ENCODE measurements around the gene LRGUK. TPM values are rescaled to one million over a fixed set of nuclear protein-coding genes. Genes with fewer than 3 reads are reported as not detected.

LRGUK gene
- total RNA-seq, 4 donors from 2014 or later: 0.08 to 0.61 (median 0.39) TPM

DNA sequence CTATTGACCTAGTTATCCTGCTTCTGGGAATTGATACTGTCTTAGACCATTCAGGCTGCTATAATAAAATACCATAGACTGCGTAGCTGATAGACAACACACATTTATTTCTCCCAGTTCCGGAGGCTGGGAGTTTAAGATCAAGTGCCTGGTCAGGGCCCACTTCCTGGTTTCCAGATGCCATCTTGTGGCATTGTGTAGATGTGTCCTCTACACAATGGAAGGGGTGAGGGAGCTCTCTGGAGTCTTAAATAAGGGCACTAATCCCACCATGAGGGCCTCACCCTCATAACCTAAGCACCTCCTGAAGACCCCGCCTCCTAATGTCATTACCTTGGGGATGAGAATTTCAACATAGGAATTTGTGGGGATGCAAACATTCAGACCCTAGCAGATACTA is 127.2 kb downstream of the LRGUK start:
- 93 to 94% methylated on average over 3 of the region's 3 CpGs for whole genome bisulfite sequencing, 2 donors
- Histone ChIP-seq H3K27ac (no peak overlapping the region), H3K4me1 (no peaks in the 10 kb centered on the region), H3K27me3 (no peaks in the 10 kb centered on the region), H3K36me3 (no peaks in the 10 kb centered on the region), H3K9me3 (no peaks in the 10 kb centered on the region), H3K4me3 (no peak overlapping the region)
- DNase-seq: no peak
- TF ChIP-seq CTCF (IDR thresholded peaks at IDR 0.05): peak in 1 of 6 experiments; percentile 17
- TF ChIP-seq POLR2A (IDR thresholded peaks at IDR 0.05): no peak
- intact Hi-C loops (cut with DNase I): no loop called here

DNA sequence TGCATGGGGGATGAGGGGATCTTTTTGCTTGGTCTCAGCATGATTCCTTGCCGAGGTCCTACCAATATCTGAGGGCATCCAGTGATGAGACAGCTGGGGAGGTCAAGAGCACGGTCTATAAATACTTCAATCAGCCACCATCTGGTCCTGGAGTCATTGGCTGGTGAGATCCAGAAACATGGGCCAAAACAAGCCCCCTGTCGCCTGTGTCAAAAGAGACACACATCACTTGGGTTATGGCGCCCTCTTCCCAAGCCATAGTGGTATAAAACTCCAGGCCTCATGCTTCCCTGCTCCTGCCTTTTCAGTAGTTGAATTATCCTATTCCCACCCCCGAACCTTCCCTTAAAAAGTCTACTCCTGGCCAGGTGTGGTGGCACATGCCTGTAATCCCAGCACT is 128.7 kb downstream of the LRGUK start:
- Histone ChIP-seq H3K27me3 (no peaks in the 10 kb centered on the region), H3K4me3 (no peak overlapping the region), H3K27ac (no peak overlapping the region), H3K36me3 (no peaks in the 10 kb centered on the region), H3K9me3 (no peaks in the 10 kb centered on the region), H3K4me1 (no peaks in the 10 kb centered on the region)
- DNase-seq: no peak
- WGBS, 2 donors: 71 to 73% methylated on average over 4 of the region's 5 CpGs
- no peak for TF ChIP-seq CTCF (IDR thresholded peaks at IDR 0.05)
- TF ChIP-seq POLR2A (IDR thresholded peaks at IDR 0.05): no peak
- intact Hi-C loops (cut with DNase I): no loop called here

DNA sequence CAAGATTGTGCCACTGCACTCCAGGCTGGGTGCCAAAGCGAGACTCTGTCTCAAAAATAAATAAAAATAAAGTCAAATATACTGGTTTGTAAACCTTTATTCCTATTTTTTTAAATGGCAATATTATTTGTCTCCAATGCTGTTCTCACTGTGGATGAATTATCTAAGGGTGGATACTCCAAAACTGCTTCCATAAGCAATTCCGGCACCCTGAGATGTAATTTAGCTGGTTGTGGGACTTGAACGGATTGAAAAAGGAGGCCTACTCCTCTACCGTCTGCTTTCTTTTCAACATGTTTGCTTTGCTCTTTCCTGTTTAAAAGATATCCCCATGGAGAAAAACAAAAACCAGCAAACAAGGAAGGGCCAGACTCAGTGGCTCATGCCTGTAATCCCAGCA is 135.2 kb downstream of the LRGUK start:
- 86 to 87% methylated on average over 4 of the region's 4 CpGs for WGBS, 2 donors
- Histone ChIP-seq H3K27me3 (no peaks in the 10 kb centered on the region), H3K27ac (no peak overlapping the region), H3K9me3 (no peaks in the 10 kb centered on the region), H3K4me1 (no peaks in the 10 kb centered on the region), H3K4me3 (no peak overlapping the region), H3K36me3 (no peaks in the 10 kb centered on the region)
- no peak for DNase-seq
- TF ChIP-seq POLR2A (IDR thresholded peaks at IDR 0.05) (no peak), CTCF (IDR thresholded peaks at IDR 0.05) (no peak)
- intact Hi-C loops (cut with DNase I): no loop called here

DNA sequence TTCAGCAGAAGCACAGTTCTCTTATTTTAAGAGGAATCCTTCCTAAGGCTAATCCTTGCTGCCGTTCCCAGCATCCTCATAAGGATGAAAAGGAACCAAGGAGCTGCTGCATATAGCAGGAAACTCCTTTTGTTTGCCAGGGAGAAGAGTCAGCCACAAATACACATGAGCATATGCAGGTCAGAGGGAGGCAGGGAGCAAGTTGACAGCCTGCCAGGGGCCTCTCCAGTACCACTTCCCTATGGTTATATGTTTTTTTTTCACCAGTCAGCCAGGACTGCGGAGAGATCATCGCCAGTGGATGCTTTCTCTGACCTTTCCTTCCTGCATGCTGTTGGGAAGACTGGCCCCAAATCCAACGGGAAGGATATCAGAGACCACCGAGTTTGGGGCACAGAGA is 149.8 kb downstream of the LRGUK start:
- WGBS, 2 donors: 48 to 64% methylated on average over 5 of the region's 5 CpGs
- intact Hi-C loops (cut with DNase I): no loop called here

DNA sequence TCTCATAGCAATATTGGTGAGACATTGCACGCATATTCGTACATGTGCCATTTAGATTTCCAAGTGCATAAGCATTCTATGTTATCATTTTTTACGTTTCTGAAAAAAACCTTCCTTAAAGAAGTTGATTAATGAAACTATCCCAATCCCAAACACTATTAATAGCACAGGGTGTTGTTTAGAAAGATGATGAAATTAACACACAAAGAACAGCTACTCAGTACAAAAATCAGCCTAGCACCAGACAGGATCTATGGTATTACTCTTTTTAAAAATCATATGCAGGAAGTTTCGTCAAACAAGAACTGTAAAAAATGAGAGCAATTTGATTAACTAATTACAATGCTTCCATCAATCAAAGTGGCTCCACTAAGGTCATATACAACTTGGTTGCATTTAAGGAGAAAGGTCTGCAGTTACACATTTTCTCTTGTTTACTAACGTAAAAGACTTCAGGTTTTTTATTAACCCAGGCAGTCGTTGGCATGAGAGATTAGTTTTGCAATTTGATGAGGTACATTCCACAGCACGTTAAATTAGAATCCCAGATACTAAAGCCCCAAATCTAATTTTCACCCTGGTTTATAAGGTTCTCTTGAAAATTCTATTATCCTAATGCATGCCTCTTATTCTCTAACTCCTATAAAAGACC is 151.5 kb downstream of the LRGUK start:
- Histone ChIP-seq H3K9me3 (no peaks in the 10 kb centered on the region), H3K4me1 (no peaks in the 10 kb centered on the region), H3K4me3 (no peak overlapping the region), H3K36me3 (no peaks in the 10 kb centered on the region), H3K27ac (no peak overlapping the region), H3K27me3 (peaks cover 0 to 15% (median 0%) of the 10 kb centered on the region in 4 donors)
- DNase-seq: no peak
- 64 to 70% methylated on average over 7 of the region's 7 CpGs for WGBS, 2 donors
- intact Hi-C loops (cut with DNase I): no loop called here
- TF ChIP-seq CTCF (IDR thresholded peaks at IDR 0.05) (no peak), POLR2A (IDR thresholded peaks at IDR 0.05) (no peak)

More for the DNA sequence above, 149.8 kb downstream of the LRGUK start:
- no peak for DNase-seq
- H3K27ac ChIP-seq: no peak overlapping the region
- no peaks in the 10 kb centered on the region for H3K9me3 ChIP-seq
- no peaks in the 10 kb centered on the region for H3K4me1 ChIP-seq
- TF ChIP-seq CTCF (IDR thresholded peaks at IDR 0.05): no peak
- TF ChIP-seq POLR2A (IDR thresholded peaks at IDR 0.05): no peak
- H3K4me3 ChIP-seq: no peak overlapping the region
- no peaks in the 10 kb centered on the region for H3K27me3 ChIP-seq
- no peaks in the 10 kb centered on the region for H3K36me3 ChIP-seq

All from esophagus squamous epithelium (tissue), 5 donors.